Activated CD8-positive, alpha-beta memory T cell treated with anti-CD3 and anti-CD28 coated beads, Interleukin-2, amount 10 ng/mL, durations not matched to agents 7 days and 5 days (primary cell): Measurements from ENCODE around the gene RWDD1. TPM values are rescaled to one million over a fixed set of nuclear protein-coding genes. Genes with fewer than 3 reads are reported as not detected.

Source experiments
- total RNA-seq, 2 experiments: library from RNA; stranded (reverse); gene quantifications; one replicate each; pipeline ENCODE4 v1.2.3, GENCODE V29; 2021

Gene RWDD1
- total RNA-seq, 2 experiments from 2014 or later: 39.9 to 44.2 TPM

Other genes starting within 250 kb of the RWDD1 start
- gene DSE, start 200.6 kb upstream of the RWDD1 start, total RNA-seq: 1 to 10 TPM; 5.7 to 7.1 TPM
- 10 to 100 TPM in 1 of 2 experiments, 1 to 10 TPM in 1; 3.8 to 13.8 TPM for gene CALHM6, start 110.1 kb upstream of the RWDD1 start, total RNA-seq
- not detected for gene CALHM5, start 59.9 kb upstream of the RWDD1 start, total RNA-seq
- not detected for gene TRAPPC3L, start 25.8 kb upstream of the RWDD1 start, total RNA-seq
- not detected for gene CALHM4, start 17.8 kb upstream of the RWDD1 start, total RNA-seq
- under 1 TPM; 0.09 to 0.18 TPM for gene RSPH4A, start 45.0 kb downstream of the RWDD1 start, total RNA-seq
- 10 to 100 TPM; 19.1 to 19.7 TPM for gene ZUP1, start 97.3 kb downstream of the RWDD1 start, total RNA-seq
- 1 to 10 TPM; 7.3 to 8.6 TPM for gene KPNA5, start 109.7 kb downstream of the RWDD1 start, total RNA-seq
- not detected for gene FAM162B, start 194.2 kb downstream of the RWDD1 start, total RNA-seq